B cell (primary cell): ENCODE data around the gene SELENOI. TPM values are rescaled to one million over a fixed set of nuclear protein-coding genes. Genes with fewer than 3 reads are reported as not detected.
A peak's percentile ranks its signal among the peaks of the same experiment; 100 is the strongest.

Experiments used
- ATAC-seq: fragments of 200-7000 bp; cut with Tn5 transposase; one replicate; pipeline ENCODE4 v1.10.0; 2021; ENCODE audit warnings: low read depth, mild to moderate bottlenecking, moderate number of reproducible peaks, moderate library complexity
- CTCF ChIA-PET: fragments of 350-600 bp; sonication (Branson Sonifier 250); formaldehyde crosslinking; loops from one replicate; lab custom pipeline; 2021; ENCODE audit warnings: antibody characterized with exemption, inconsistent platforms; lab: Charles Lee
- POLR2A ChIA-PET: fragments of 350-600 bp; sonication (Branson Sonifier 250); formaldehyde crosslinking; loops from one replicate; lab custom pipeline; 2021; ENCODE audit warnings: antibody characterized with exemption; lab: Charles Lee
- DNase-seq: peaks from one replicate; pipeline ENCODE4 v3.0.0; 2013
- H2AFZ ChIP-seq: 2 replicates; pipeline ENCODE4 v1.6.1; 2012; ENCODE audit warnings: mild to moderate bottlenecking, low read depth, low read length; ENCODE audit not compliant: insufficient read depth, poor library complexity, severe bottlenecking
- H3K27ac ChIP-seq, 2 donors: 1 replicate in 1 of 2; 2 replicates in 1 of 2; pipeline ENCODE4 v1.5.1; 2012 to 2013; ENCODE audit warnings: low read length in 2 of 2, mild to moderate bottlenecking in 2 of 2, moderate library complexity in 1 of 2
- H3K27me3 ChIP-seq, 4 experiments: fragments of 200-600 bp in 1 of 4; sonication (generic) in 1 of 4; replicated peaks in 1 of 4; 1 replicate in 2 of 4; 2 replicates in 2 of 4; pipeline versions ENCODE4 v1.6.1 to v1.7.0; 2013 to 2016; ENCODE audit warnings: low read length in 3 of 4, mild to moderate bottlenecking in 2 of 4, mixed read lengths in 1 of 4, moderate library complexity in 1 of 4; ENCODE audit not compliant: insufficient read depth in 4 of 4, control insufficient read depth in 3 of 4; ENCODE audit errors: control extremely low read depth in 1 of 4
- H3K36me3 ChIP-seq, 2 experiments: replicated peaks in 1 of 2; 1 replicate in 1 of 2; 2 replicates in 1 of 2; pipeline versions ENCODE4 v1.6.1 to v1.7.1; 2013; ENCODE audit warnings: low read length in 1 of 2; ENCODE audit not compliant: insufficient read depth in 2 of 2, control insufficient read depth in 1 of 2; ENCODE audit errors: control extremely low read depth in 1 of 2, extremely low read depth in 1 of 2
- H3K4me1 ChIP-seq, 2 donors: fragments of 200-600 bp in 1 of 2; sonication (generic) in 1 of 2; 1 replicate in 1 of 2; 2 replicates in 1 of 2; pipeline versions ENCODE4 v1.5.1 to v1.6.1; 2013 to 2017; ENCODE audit warnings: low read length in 2 of 2; ENCODE audit not compliant: control insufficient read depth in 2 of 2, insufficient read depth in 2 of 2
- H3K4me2 ChIP-seq: replicated peaks from 2 replicates; pipeline ENCODE3; 2012; ENCODE audit warnings: mild to moderate bottlenecking, low read depth, low read length; ENCODE audit not compliant: poor library complexity, severe bottlenecking
- H3K4me3 ChIP-seq, 5 experiments: fragments of 200-600 bp in 1 of 5; sonication (generic) in 1 of 5; 1 replicate in 3 of 5; 2 replicates in 2 of 5; pipeline versions ENCODE4 v1.5.1 to v1.7.0; 2011 to 2016; ENCODE audit warnings: low read length in 4 of 5, mild to moderate bottlenecking in 4 of 5, low read depth in 2 of 5, control low read depth in 1 of 5, moderate library complexity in 1 of 5; ENCODE audit not compliant: insufficient read depth in 1 of 5; ENCODE audit errors: control extremely low read depth in 1 of 5, extremely low read depth in 1 of 5
- H3K79me2 ChIP-seq: fragments of 200-600 bp; sonication (generic); one replicate; pipeline ENCODE4 v1.6.0; 2016; ENCODE audit warnings: low read length; ENCODE audit not compliant: control insufficient read depth, insufficient read depth
- H3K9ac ChIP-seq: fragments of 200-600 bp; sonication (generic); 2 replicates; pipeline ENCODE4 v1.6.1; 2017; ENCODE audit warnings: mild to moderate bottlenecking, low read length, moderate library complexity
- H3K9me3 ChIP-seq, 3 donors: one replicate each; pipeline versions ENCODE4 v1.6.1 to v1.7.1; 2013; ENCODE audit warnings: low read length in 2 of 3; ENCODE audit not compliant: control insufficient read depth in 2 of 3, insufficient read depth in 1 of 3; ENCODE audit errors: control extremely low read depth in 1 of 3
- H4K20me1 ChIP-seq: 2 replicates; pipeline ENCODE4 v1.6.0; 2012; ENCODE audit warnings: mild to moderate bottlenecking, low read length; ENCODE audit not compliant: insufficient read depth, control insufficient read depth, poor library complexity, severe bottlenecking
- H3K27ac Mint-ChIP-seq: one replicate; pipeline ENCODE4 v1.8.0; 2021; ENCODE audit warnings: mixed read lengths
- H3K27me3 Mint-ChIP-seq: one replicate; pipeline ENCODE4 v1.8.0; 2021; ENCODE audit warnings: mixed read lengths
- H3K4me1 Mint-ChIP-seq: one replicate; pipeline ENCODE4 v1.8.0; 2021; ENCODE audit warnings: mixed read lengths
- H3K4me3 Mint-ChIP-seq: one replicate; pipeline ENCODE4 v1.8.0; 2021; ENCODE audit warnings: mixed read lengths
- H3K9me3 Mint-ChIP-seq: one replicate; pipeline ENCODE4 v1.8.0; 2022; ENCODE audit warnings: mixed read lengths; ENCODE audit not compliant: insufficient read depth
- EZH2 ChIP-seq: IDR thresholded peaks from 2 replicates; pipeline ENCODE4 v1.6.1; 2012; ENCODE audit warnings: borderline replicate concordance, low read depth, mild to moderate bottlenecking, moderate library complexity, low read length; ENCODE audit not compliant: insufficient read depth, poor library complexity, severe bottlenecking
- WGBS: methylation state at CpG from one replicate; pipeline ENCODE4 v1.1.5; 2013; ENCODE audit warnings: missing lambda C conversion rate; ENCODE audit not compliant: insufficient coverage; 5-methylcytosine and 5-hydroxymethylcytosine counted together
- intact Hi-C: fragments of 100-400 bp; cut with micrococcal nuclease; formaldehyde crosslinking; loops from one replicate; pipeline ENCODE4 v1.10.0; 2022
- polyA plus RNA-seq: library from polyadenylated mRNA; depleted of rRNA; stranded (reverse); fragments of >200 nt; gene quantifications from 2 replicates; pipeline ENCODE4 v1.2.3, GENCODE V29; 2012
- total RNA-seq, 2 donors: library from RNA; stranded (reverse); fragments of 120-200 nt in 1 of 2; gene quantifications; 1 replicate in 1 of 2; 2 replicates in 1 of 2; pipeline versions ENCODE4 v1.2.3 to v1.2.4, GENCODE V29; 2013 to 2022
- TF ChIP-seq, protein P1 (sequence below): fragments of 200-600 bp; IDR thresholded peaks from one replicate; pipeline ENCODE4 v1.8.0; 2022; ENCODE audit warnings: antibody characterized with exemption, mild to moderate bottlenecking

Gene SELENOI
- total and polyA plus RNA-seq, 2 donors (not counting 1 experiment from before 2014, with no cell fraction given): 3.4 to 20.1 TPM

DNA sequence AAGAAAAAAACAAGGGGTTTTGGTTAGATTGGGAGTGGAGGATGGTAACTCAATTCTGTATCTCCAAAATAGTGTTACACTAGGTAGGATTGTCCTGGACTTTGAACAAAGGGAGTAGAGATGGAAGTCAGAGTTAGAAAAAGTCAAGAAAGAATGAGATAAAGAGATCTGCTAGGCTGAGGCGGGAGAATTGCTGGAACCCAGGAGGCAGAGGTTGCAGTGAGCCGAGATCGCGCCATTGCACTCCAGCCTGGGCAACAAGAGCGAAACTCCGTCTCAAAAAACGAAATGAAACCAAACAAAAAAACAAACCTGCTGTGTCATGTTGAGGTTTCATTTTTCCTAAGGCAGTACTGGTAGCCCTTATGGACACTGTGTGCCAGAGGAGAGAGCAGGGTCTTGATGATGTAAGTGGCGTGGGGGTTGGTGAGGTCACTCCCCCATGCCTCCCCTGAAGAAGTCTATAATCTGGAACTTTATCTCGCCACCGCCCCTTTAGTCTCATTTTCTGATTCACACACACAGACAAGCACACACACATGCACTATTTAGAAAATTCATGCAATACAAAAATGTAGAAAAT, 66.2 kb downstream of the SELENOI start:
- H3K27me3 Mint-ChIP-seq: peaks cover 11% of the 10 kb centered on the region
- H3K4me3 Mint-ChIP-seq: peak overlapping the region; percentile 52
- no peak overlapping the region for H3K27ac Mint-ChIP-seq
- peak; percentile 8 for DNase-seq
- Histone ChIP-seq H4K20me1 (no peaks in the 10 kb centered on the region), H3K9ac (peak overlapping the region; percentile 31), H3K9me3 (no peaks in the 10 kb centered on the region), H3K79me2 (no peaks in the 10 kb centered on the region), H3K4me1 (no peaks in the 10 kb centered on the region), H2AFZ (peak overlapping the region; percentile 50), H3K27ac (no peak overlapping the region), H3K4me2 (peak overlapping the region; percentile 36), H3K36me3 (no peaks in the 10 kb centered on the region), H3K27me3 (no peaks in the 10 kb centered on the region), H3K4me3 (peak overlapping the region in 3 of 5 experiments; percentile 16 to 35 (median 31))
- peaks cover 9% of the 10 kb centered on the region for H3K4me1 Mint-ChIP-seq
- ChIA-PET CTCF (no interaction called here), POLR2A (no interaction called here)
- 27% methylated on average over 4 of the region's 10 CpGs for WGBS
- intact Hi-C loops: no loop called here
- H3K9me3 Mint-ChIP-seq: no peaks in the 10 kb centered on the region
- TF ChIP-seq, protein P1, sequence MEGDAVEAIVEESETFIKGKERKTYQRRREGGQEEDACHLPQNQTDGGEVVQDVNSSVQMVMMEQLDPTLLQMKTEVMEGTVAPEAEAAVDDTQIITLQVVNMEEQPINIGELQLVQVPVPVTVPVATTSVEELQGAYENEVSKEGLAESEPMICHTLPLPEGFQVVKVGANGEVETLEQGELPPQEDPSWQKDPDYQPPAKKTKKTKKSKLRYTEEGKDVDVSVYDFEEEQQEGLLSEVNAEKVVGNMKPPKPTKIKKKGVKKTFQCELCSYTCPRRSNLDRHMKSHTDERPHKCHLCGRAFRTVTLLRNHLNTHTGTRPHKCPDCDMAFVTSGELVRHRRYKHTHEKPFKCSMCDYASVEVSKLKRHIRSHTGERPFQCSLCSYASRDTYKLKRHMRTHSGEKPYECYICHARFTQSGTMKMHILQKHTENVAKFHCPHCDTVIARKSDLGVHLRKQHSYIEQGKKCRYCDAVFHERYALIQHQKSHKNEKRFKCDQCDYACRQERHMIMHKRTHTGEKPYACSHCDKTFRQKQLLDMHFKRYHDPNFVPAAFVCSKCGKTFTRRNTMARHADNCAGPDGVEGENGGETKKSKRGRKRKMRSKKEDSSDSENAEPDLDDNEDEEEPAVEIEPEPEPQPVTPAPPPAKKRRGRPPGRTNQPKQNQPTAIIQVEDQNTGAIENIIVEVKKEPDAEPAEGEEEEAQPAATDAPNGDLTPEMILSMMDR: no peak
- TF ChIP-seq EZH2: no peak
- no peak for ATAC-seq

DNA sequence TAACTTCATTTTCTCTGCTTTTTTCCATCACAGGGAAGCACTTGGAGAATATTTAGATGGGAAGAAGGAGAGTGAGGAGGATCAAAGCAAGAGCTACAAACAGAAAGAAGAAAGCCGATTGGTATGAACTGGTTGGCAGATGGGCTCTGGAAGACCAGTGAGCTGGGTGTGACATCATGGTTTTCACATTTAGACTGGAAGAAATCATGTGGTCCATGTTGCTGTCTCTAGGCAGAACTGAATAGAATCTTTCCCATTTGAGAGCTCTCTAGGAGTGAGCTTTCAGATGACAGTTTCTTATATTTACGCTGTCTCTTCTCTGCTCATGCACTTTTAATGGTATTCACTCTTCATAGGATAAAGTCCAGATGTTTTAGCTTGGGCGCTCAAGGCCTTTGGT, 68.4 kb downstream of the SELENOI start:
- intact Hi-C loops: no loop called here
- CTCF ChIA-PET: interaction anchor here (0.8 kb wide), 1 partner anchor 25 kb away, joined by 3 read pairs; no protein-coding TSS in a partner anchor
- Histone ChIP-seq H3K27ac (no peak overlapping the region), H3K4me1 (no peaks in the 10 kb centered on the region), H3K79me2 (no peaks in the 10 kb centered on the region), H3K27me3 (no peaks in the 10 kb centered on the region), H4K20me1 (no peaks in the 10 kb centered on the region), H3K9ac (no peak overlapping the region), H3K4me3 (no peak overlapping the region), H3K36me3 (no peaks in the 10 kb centered on the region), H2AFZ (no peak overlapping the region), H3K9me3 (no peaks in the 10 kb centered on the region), H3K4me2 (no peak overlapping the region)
- POLR2A ChIA-PET: no interaction called here
- Mint-ChIP-seq H3K4me1 (peaks cover 9% of the 10 kb centered on the region), H3K27ac (no peak overlapping the region), H3K4me3 (no peak overlapping the region), H3K9me3 (no peaks in the 10 kb centered on the region), H3K27me3 (peaks cover 1% of the 10 kb centered on the region)
- TF ChIP-seq, protein P1: no peak
- TF ChIP-seq EZH2: no peak
- ATAC-seq: no peak
- DNase-seq: no peak
- 92% methylated on average over 2 of the region's 3 CpGs for whole genome bisulfite sequencing
